NCI-H1930 (cell line): Measurements from ENCODE around the gene ATIC.
"Not testable (repeated sequence)": the region's sequence is repeated elsewhere in the genome, so short reads cannot be mapped to it uniquely, and the experiment has no call there.

Source experiments
- DNase-seq, 2 experiments: peaks; one replicate each; lab custom pipeline; 2025; lab: John Stamatoyannopoulos, UW

ATIC gene

GRCh38 chr2:215311625-215312396, at the start of gene ATIC:
ATIC (plus strand) TSS chr2:215312059; CDS start chr2:215312143, 84 bp downstream.
- peak; percentile 77 to 80 for DNase-seq

- no peak for DNase-seq
These were observed 49.6 kb upstream of the ATIC start for GRCh38 chr2:215262303-215262702.

GRCh38 chr2:215262741-215263362, 49.0 kb upstream of the ATIC start:
- DNase-seq: no peak

GRCh38 chr2:215264374-215264773, 47.5 kb upstream of the ATIC start:
- DNase-seq: no peak

GRCh38 chr2:215269397-215270117, 42.3 kb upstream of the ATIC start:
- DNase-seq: peak; percentile 42 to 54

GRCh38 chr2:215270118-215270451, 41.8 kb upstream of the ATIC start:
- no peak for DNase-seq

- no peak for DNase-seq
These were observed 40.4 kb upstream of the ATIC start for GRCh38 chr2:215271446-215271845.

GRCh38 chr2:215272918-215273317, 38.9 kb upstream of the ATIC start:
- no peak for DNase-seq

GRCh38 chr2:215274829-215275228, 37.0 kb upstream of the ATIC start:
- DNase-seq: no peak

GRCh38 chr2:215275824-215276223, 36.0 kb upstream of the ATIC start:
- no peak for DNase-seq

GRCh38 chr2:215277944-215278343, 33.9 kb upstream of the ATIC start:
- no peak for DNase-seq

GRCh38 chr2:215280326-215280725, 31.5 kb upstream of the ATIC start:
- no peak for DNase-seq

GRCh38 chr2:215283221-215283620, 28.6 kb upstream of the ATIC start:
- no peak for DNase-seq

- DNase-seq: no peak
These were observed 25.6 kb upstream of the ATIC start for GRCh38 chr2:215286309-215286708.

- no peak for DNase-seq
These were observed 23.6 kb upstream of the ATIC start for GRCh38 chr2:215288112-215288815.

- no peak for DNase-seq
These were observed 20.8 kb upstream of the ATIC start for GRCh38 chr2:215290980-215291599.

GRCh38 chr2:215293879-215294278, 18.0 kb upstream of the ATIC start:
- no peak for DNase-seq

GRCh38 chr2:215299337-215299859, 12.5 kb upstream of the ATIC start:
- no peak for DNase-seq

- DNase-seq: no peak
These were observed 9.9 kb upstream of the ATIC start for GRCh38 chr2:215301994-215302393.

- not testable (repeated sequence) for DNase-seq
These were observed 617 bp upstream of the ATIC start for GRCh38 chr2:215311259-215311624.

GRCh38 chr2:215313255-215313613, 1.4 kb downstream of the ATIC start:
- no peak for DNase-seq

- no peak for DNase-seq
These were observed 3.0 kb downstream of the ATIC start for GRCh38 chr2:215314896-215315295.
